Activated CD4-positive, alpha-beta T cell treated with anti-CD3 and anti-CD28 coated beads for 1 hour (primary cell): ENCODE data around the gene PAOX.

Source experiments
- DNase-seq: peaks from one replicate; pipeline ENCODE4 v3.0.0-alpha.2; 2020

The PAOX gene

DNA sequence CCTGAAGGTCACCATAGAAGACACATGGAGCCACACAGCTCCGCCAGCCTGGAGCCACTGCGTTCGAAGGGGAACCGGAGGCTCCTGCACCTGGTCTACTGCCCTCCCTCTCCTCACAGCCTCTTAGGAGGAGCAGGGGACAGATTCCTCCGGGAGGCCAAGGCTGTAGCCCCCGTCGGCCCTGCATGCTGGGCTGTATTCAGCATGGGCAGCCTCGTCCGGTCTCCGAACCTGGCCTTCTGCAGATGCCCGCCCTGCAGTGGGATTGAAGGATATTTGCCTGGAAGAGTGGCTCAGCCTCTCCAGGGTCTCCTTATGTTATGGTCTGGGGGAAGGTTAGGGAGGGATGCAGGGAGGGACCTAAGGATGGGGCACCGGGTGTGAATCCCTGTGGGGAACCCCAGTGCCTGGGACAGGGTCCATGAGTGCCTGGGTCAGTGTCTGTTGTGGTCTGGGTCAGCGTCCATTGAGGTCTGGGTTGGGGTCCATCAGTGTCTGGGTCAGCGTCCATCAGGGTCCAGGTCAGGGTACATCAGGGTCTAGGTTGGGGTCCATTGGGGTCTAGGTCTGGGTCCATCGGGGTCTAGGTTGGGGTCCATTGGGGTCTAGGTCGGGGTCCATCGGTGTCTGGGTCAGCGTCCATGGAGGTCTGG lies 61.7 kb downstream of the PAOX start:
- DNase-seq = peak; percentile 6
